ENCODE results near the gene STK32C.

- TF ChIP-seq POLR2A (IDR thresholded peaks at IDR 0.05) (no peak), CTCF (IDR thresholded peaks at IDR 0.05) (no peak)
These were observed 49.8 kb downstream of the STK32C start for GRCh38 chr10:132257907-132258306.

All from upper lobe of left lung (tissue), 4 donors.